BLaER1 (cell line): Measurements from ENCODE around the gene WWOX.

ENCODE experiments used
- H3K27ac ChIP-seq: shearing (Covaris generic); formaldehyde crosslinking; 2 replicates; pipeline ENCODE4 v1.8.1; 2022
- H3K27me3 ChIP-seq: shearing (Covaris generic); formaldehyde crosslinking; 2 replicates; pipeline ENCODE4 v1.8.1; 2022
- H3K36me3 ChIP-seq: shearing (Covaris generic); formaldehyde crosslinking; 2 replicates; pipeline ENCODE4 v1.8.1; 2022
- H3K4me1 ChIP-seq: shearing (Covaris generic); formaldehyde crosslinking; 2 replicates; pipeline ENCODE4 v1.8.1; 2022
- H3K4me2 ChIP-seq: shearing (Covaris generic); formaldehyde crosslinking; 2 replicates; pipeline ENCODE4 v1.8.1; 2022
- H3K4me3 ChIP-seq: shearing (Covaris generic); formaldehyde crosslinking; 2 replicates; pipeline ENCODE4 v1.8.1; 2022
- H3K9ac ChIP-seq: shearing (Covaris generic); formaldehyde crosslinking; 2 replicates; pipeline ENCODE4 v1.8.1; 2022
- H3K9me3 ChIP-seq: shearing (Covaris generic); formaldehyde crosslinking; 2 replicates; pipeline ENCODE4 v1.8.1; 2022
- H4K20me1 ChIP-seq: shearing (Covaris generic); formaldehyde crosslinking; 2 replicates; pipeline ENCODE4 v1.8.1; 2022
- Cebpa-rat ChIP-seq: shearing (Covaris generic); IDR thresholded peaks from 2 replicates; pipeline ENCODE4 v1.8.1; 2022

WWOX gene

DNA sequence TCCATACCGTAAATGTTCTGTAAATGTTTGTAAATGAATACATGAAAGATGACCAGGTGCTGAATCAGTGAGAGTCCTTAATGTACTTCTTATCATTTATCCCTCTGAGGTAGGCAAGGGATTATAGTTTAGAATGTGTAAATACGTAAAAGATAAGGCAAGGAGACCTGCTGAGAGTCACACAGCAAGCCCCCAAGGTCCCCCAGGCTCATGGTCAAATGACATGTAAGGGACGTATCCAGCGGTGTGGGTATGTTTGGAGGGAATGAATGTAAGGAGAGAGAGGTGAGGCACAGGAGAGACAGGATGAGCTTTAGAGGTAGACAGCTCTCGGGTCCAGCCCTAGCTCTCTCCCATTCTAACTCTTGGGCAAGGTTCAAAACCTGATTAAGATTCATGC is 341.8 kb downstream of the WWOX start:
- no peak for TF ChIP-seq Cebpa-rat
- H3K36me3 ChIP-seq: no peaks in the 10 kb centered on the region
- H3K9me3 ChIP-seq: no peaks in the 10 kb centered on the region
- H3K9ac ChIP-seq: no peak overlapping the region
- no peak overlapping the region for H3K27ac ChIP-seq
- no peak overlapping the region for H3K4me2 ChIP-seq
- H4K20me1 ChIP-seq: no peaks in the 10 kb centered on the region
- H3K4me1 ChIP-seq: no peaks in the 10 kb centered on the region
- H3K4me3 ChIP-seq: no peak overlapping the region
- H3K27me3 ChIP-seq: no peaks in the 10 kb centered on the region

DNA sequence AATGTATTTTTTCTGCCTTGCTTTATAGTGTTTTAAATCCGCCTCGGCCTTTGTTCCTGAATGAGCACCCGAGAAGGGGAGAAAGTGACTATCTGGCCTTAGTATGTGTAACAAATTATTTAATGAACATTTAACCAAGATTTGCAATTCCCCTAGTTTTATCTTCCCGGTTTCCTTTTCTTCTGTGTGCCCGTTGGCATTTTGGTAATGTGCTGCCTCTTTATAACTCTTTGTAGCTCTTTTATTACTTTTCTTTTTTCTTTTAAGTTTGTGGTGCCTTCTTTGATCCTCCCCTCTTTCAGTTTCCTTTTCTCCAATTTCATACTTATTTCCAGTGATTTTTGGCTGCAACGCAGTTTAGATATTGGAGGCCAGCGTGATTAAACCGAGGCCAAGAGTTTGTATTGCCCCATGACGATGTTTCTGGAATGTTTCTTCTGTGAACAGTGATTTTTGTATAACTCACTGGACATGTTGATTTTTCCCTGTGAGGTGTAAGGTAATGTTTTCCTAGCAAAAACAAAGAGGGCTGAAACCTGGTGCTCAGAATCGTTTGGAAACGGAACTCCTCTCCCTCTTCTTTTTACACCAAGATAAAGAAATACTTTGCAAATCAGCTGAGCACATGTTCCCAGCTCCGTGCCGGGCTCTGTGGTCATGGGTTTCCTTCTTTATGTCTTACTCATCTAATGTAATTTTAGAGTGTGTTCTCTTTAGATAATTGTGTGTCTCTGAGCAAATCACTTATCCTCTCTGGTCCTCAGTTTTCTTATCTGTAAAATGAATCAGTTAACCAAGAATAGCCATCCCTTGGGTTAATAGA is 344.3 kb downstream of the WWOX start:
- Histone ChIP-seq H3K4me2 (no peak overlapping the region), H4K20me1 (no peaks in the 10 kb centered on the region), H3K9ac (no peak overlapping the region), H3K36me3 (no peaks in the 10 kb centered on the region), H3K4me3 (no peak overlapping the region), H3K27ac (no peak overlapping the region), H3K4me1 (no peaks in the 10 kb centered on the region), H3K9me3 (no peaks in the 10 kb centered on the region), H3K27me3 (no peaks in the 10 kb centered on the region)
- TF ChIP-seq Cebpa-rat: no peak

DNA sequence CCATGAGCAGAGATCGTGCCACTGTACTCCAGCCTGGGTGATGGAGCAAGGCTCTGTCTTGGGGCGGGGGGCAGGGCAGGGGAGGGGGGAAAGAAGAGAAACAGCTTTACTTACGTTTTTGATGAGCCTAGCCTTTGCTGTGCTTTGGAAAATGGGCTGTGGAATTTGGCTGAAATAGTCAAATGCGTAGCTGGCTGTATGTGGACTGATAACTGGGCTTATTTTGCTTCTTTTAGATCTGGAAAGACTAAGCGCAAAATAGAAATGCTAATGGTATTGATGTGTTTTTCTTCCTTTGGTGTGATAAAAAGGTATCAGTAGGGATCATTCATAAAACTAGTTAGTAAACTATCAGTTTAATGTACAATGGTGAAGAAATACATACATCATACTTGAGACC is 346.4 kb downstream of the WWOX start:
- Histone ChIP-seq H3K4me2 (no peak overlapping the region), H3K9ac (no peak overlapping the region), H3K4me1 (no peaks in the 10 kb centered on the region), H4K20me1 (no peaks in the 10 kb centered on the region), H3K27ac (no peak overlapping the region), H3K36me3 (no peaks in the 10 kb centered on the region), H3K4me3 (no peak overlapping the region), H3K27me3 (no peaks in the 10 kb centered on the region), H3K9me3 (no peaks in the 10 kb centered on the region)
- TF ChIP-seq Cebpa-rat: no peak

DNA sequence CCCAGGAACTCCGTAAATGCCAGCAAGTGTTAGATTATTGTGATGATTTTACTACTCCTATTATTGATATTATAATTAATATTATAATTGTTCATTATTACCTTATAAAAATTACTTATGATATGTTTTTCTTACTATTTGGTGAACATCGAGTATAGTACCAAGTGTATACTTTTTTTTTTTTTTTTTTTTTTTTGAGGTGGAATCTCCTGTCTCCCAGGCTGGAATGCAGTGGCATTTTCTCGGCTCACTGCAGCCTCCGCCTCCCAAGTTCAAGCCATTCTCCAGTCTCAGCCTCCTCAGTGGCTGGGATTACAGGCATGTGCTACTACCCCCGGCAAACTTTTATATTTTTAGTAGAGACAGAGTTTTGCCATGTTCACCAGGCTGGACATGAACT is 347.0 kb downstream of the WWOX start:
- Histone ChIP-seq H3K36me3 (no peaks in the 10 kb centered on the region), H3K9me3 (no peaks in the 10 kb centered on the region), H3K4me1 (no peaks in the 10 kb centered on the region), H3K27me3 (no peaks in the 10 kb centered on the region), H3K27ac (no peak overlapping the region), H4K20me1 (no peaks in the 10 kb centered on the region), H3K4me3 (no peak overlapping the region), H3K9ac (no peak overlapping the region), H3K4me2 (no peak overlapping the region)
- TF ChIP-seq Cebpa-rat: no peak

DNA sequence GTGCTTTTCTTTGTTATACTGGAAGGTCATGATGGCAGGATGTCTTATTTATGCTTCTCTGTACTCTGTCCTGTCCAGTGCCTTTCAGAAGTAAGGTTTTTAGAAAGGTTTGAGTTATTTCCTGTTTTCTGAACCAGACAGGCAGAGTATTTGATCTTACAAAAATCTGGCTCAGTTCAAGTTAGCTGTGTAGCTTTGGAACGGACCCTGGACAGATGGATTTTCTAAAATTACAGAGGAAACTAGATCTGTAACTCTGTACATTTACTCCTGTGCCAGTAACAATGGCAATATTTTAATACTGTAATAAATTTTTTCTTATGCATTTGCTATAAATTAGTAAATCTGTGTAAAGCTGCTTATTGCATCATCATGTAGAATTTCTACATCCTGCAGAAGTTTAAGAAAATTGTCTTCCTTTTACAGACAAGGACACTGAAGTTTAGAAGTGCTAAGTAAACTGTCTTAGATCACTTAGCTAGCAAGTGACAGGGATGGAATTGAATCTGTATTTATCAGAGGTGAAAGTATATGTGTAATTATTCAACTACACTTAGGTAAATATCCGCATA is 347.6 kb downstream of the WWOX start:
- Histone ChIP-seq H3K4me1 (no peaks in the 10 kb centered on the region), H3K4me3 (no peak overlapping the region), H3K27ac (no peak overlapping the region), H3K27me3 (no peaks in the 10 kb centered on the region), H3K9ac (no peak overlapping the region), H3K9me3 (no peaks in the 10 kb centered on the region), H4K20me1 (no peaks in the 10 kb centered on the region), H3K36me3 (no peaks in the 10 kb centered on the region), H3K4me2 (no peak overlapping the region)
- TF ChIP-seq Cebpa-rat: no peak

DNA sequence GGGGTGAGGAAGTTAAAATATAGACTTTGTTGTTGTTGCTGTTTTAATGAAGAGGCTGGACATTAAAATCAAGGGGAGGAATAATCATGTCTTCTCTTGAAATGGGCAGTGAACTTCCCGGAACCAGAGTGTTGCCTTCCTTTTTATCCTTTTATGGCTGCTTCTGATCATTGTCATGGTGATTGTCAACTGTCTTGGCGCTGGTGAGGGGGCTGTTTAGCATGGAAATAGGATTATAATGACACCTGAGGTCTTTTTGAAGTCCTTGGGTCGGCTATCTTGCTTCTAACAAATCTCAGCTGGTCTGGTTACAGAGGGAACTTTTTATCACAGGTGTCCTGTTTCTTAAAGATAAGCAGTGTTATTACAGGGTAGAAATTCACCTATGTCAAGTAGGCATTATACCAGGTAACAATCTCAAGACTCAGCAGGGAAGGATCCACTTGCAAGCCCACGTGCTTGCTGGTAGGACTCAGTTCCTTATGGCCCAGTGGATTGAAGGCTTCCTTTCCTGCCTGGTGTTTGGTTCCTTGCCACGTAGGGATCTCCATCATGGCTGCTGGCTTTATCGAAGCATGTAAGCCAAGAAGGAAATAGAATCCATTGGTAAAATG is 349.3 kb downstream of the WWOX start:
- Histone ChIP-seq H3K27me3 (no peaks in the 10 kb centered on the region), H3K9ac (no peak overlapping the region), H3K4me3 (no peak overlapping the region), H3K9me3 (no peaks in the 10 kb centered on the region), H3K36me3 (no peaks in the 10 kb centered on the region), H3K4me1 (no peaks in the 10 kb centered on the region), H3K4me2 (no peak overlapping the region), H4K20me1 (no peaks in the 10 kb centered on the region), H3K27ac (no peak overlapping the region)
- TF ChIP-seq Cebpa-rat: no peak

DNA sequence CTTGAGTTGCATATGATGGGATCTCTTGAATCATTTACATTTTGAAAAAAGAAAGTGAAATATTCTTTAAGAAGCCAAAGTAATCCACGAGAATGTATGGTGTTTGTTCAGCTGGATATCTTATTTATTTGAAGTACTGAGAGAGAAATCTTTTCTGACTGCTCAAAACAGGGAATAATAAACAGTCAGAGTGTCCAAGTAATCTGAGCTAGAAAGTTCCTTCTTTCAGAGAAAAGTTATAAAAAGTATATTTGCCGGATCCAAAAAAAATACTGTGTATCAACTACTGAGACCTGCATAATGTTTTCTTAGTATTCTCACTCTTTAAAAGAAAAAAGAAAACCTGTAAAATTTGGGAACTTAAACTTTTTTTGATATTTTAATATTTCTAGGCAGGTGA is 350.8 kb downstream of the WWOX start:
- H3K4me3 ChIP-seq: no peak overlapping the region
- no peaks in the 10 kb centered on the region for H4K20me1 ChIP-seq
- H3K4me1 ChIP-seq: no peaks in the 10 kb centered on the region
- no peak overlapping the region for H3K4me2 ChIP-seq
- no peaks in the 10 kb centered on the region for H3K27me3 ChIP-seq
- H3K36me3 ChIP-seq: no peaks in the 10 kb centered on the region
- H3K9ac ChIP-seq: no peak overlapping the region
- no peaks in the 10 kb centered on the region for H3K9me3 ChIP-seq
- no peak for TF ChIP-seq Cebpa-rat
- H3K27ac ChIP-seq: no peak overlapping the region

DNA sequence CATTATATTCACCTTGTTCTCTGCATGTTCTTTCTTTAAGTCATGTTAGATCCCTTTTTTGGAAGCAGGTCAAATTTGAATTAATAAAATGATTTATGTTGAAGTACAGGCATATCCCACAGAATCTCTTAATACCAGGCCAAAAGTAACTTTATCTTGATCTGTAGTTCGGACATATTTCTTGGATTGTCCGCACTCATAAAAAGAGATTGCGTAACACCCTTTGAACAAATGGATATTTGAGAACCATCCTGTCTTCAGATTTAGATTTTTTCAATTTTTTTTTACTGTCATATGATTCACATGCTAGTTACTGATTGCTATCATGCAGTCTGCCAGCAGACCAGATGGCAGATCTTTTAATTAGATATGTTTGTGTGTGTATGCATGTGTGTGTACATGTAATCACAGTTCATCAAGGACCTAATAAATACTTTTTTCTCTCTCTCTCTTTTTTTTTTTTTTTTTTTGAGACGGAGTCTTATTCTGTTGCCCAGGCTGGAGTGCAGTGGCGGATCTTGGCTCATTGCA is 352.6 kb downstream of the WWOX start:
- Histone ChIP-seq H3K9me3 (no peaks in the 10 kb centered on the region), H3K27ac (no peak overlapping the region), H3K9ac (no peak overlapping the region), H3K36me3 (no peaks in the 10 kb centered on the region), H4K20me1 (no peaks in the 10 kb centered on the region), H3K4me1 (no peaks in the 10 kb centered on the region), H3K27me3 (no peaks in the 10 kb centered on the region), H3K4me3 (no peak overlapping the region), H3K4me2 (no peak overlapping the region)
- peak; percentile 72; the same call in 1 of the 2 replicates for TF ChIP-seq Cebpa-rat

DNA sequence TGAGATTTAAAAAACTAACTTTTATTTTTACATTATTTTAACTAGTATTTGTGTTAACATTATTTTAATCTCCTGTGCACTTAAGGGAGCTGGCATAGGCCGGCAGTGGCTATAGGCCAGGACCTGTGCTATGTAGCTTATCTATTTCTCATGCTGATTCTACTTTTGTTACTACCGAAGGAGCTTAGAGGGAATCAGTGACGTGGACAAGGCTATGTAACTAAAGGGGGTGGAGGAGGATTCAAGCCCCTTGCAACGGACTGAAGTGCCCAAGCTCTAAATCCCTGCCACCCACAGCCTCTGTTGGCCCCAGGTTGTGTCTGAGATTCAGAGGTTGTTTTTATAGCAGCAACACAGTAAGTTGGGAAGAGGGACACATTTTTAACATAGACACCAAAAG is 356.4 kb downstream of the WWOX start:
- Histone ChIP-seq H3K4me3 (no peak overlapping the region), H3K9me3 (no peaks in the 10 kb centered on the region), H3K9ac (no peak overlapping the region), H3K4me2 (no peak overlapping the region), H3K4me1 (no peaks in the 10 kb centered on the region), H3K27ac (no peak overlapping the region), H3K27me3 (no peaks in the 10 kb centered on the region), H3K36me3 (no peaks in the 10 kb centered on the region), H4K20me1 (no peaks in the 10 kb centered on the region)
- TF ChIP-seq Cebpa-rat: no peak

DNA sequence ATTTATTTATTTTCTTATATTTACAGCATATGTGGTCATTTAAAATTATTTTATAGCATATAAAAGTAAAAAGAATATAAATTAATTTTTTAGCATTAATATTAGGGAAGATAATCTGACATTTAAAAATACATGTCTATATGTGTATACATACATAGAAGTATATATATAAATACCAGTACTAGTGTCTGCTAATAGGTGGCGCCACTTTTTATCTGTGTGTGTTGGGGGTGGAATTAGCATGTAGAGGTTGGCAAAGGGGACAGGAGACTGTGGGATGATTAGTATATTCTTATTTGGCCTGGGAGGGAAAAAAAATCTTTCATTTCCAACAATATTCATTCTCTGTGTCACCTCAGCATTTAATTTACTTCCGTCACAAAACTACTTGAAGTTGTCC is 359.1 kb downstream of the WWOX start:
- no peak for TF ChIP-seq Cebpa-rat
- no peaks in the 10 kb centered on the region for H3K27me3 ChIP-seq
- H3K27ac ChIP-seq: no peak overlapping the region
- no peak overlapping the region for H3K9ac ChIP-seq
- no peak overlapping the region for H3K4me2 ChIP-seq
- no peaks in the 10 kb centered on the region for H3K4me1 ChIP-seq
- H3K9me3 ChIP-seq: no peaks in the 10 kb centered on the region
- H3K4me3 ChIP-seq: no peak overlapping the region
- H4K20me1 ChIP-seq: no peaks in the 10 kb centered on the region
- H3K36me3 ChIP-seq: no peaks in the 10 kb centered on the region
